ENCODE results near the gene OARD1.

DNA sequence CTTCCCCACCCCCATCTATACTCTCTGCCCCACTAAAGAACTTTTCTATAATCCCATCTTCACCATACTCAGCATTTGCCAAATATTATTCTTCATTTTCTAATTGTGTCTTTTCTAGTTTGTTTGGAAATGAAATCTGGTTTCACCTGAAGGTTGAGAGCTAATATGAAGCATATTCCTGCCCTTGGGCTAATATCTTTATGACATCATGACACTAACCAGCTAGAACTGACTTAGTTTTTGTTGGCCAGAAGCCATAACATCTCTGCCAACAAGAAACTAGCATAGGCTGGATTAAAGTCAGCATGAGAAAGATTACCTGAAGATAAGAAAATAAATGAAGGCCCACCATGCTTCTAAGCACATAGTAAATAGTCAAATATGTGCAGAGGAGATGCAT lies 49.9 kb downstream of the OARD1 start:
- TF ChIP-seq CTCF (IDR thresholded peaks at IDR 0.05) (no peak), POLR2A (IDR thresholded peaks at IDR 0.05) (no peak)
